ENCODE results near the gene PHAF1. TPM values are rescaled to one million over a fixed set of nuclear protein-coding genes. Genes with fewer than 3 reads are reported as not detected.

Gene PHAF1
- total and polyA plus RNA-seq, 2 donors (not counting 1 experiment from before 2014, with no cell fraction given) = 18.8 to 20.7 TPM

GRCh38 chr16:67191995-67192681 lies 82.4 kb downstream of the PHAF1 start, which contains the start of gene E2F4:
Gene E2F4, plus strand, starts transcription at chr16:67192155. Its CDS starts 73 bp downstream, at chr16:67192228.
- intact Hi-C loops (cut with micrococcal nuclease) = loop anchor here (1.0 to 2.0 kb wide), 4 partner anchors 9 to 55 kb away; partner anchors contain the start of genes FHOD1, MATCAP1 and TMEM208
- under 1% methylated on average over 54 of the region's 54 CpGs for WGBS (ENCODE audit: insufficient coverage)

More at GRCh38 chr16:67191995-67192681, 82.4 kb downstream of the PHAF1 start, which contains the start of gene E2F4:
- Histone ChIP-seq H3K36me3 (replicated peaks in 1 of 2; ENCODE audit: control extremely low read depth in 1 of 2, control insufficient read depth in 1 of 2, extremely low read depth in 1 of 2, insufficient read depth in 2 of 2, low read length in 1 of 2) (peaks cover 0 to 35% of the 10 kb centered on the region in 2 experiments), H3K4me2 (replicated peaks; ENCODE audit: low read depth, low read length, poor library complexity, severe bottlenecking) (peak within 1 kb of the TSS; percentile 97), H3K9ac (ENCODE audit: low read length) (peak within 1 kb of the TSS; percentile 94), H3K9me3 (ENCODE audit: control extremely low read depth in 1 of 3, control insufficient read depth in 2 of 3, insufficient read depth in 1 of 3, low read length in 2 of 3) (peaks cover 0 to 5% (median 0%) of the 10 kb centered on the region in 3 donors), H3K27me3 (replicated peaks in 1 of 4; ENCODE audit: control extremely low read depth in 1 of 4, control insufficient read depth in 3 of 4, insufficient read depth in 4 of 4, low read length in 3 of 4) (peaks cover 0 to 17% (median under 1%) of the 10 kb centered on the region in 4 experiments), H3K79me2 (ENCODE audit: control insufficient read depth, insufficient read depth, low read length) (peaks cover 43% of the 10 kb centered on the region), H3K27ac (ENCODE audit: low read length in 2 of 2) (peak within 1 kb of the TSS; percentile 52 to 93), H3K4me1 (ENCODE audit: control insufficient read depth in 2 of 2, insufficient read depth in 2 of 2, low read length in 2 of 2) (peaks cover 22 to 28% of the 10 kb centered on the region in 2 donors), H2AFZ (ENCODE audit: insufficient read depth, low read depth, low read length, poor library complexity, severe bottlenecking) (peak within 1 kb of the TSS; percentile 78), H4K20me1 (ENCODE audit: control insufficient read depth, insufficient read depth, low read length, poor library complexity, severe bottlenecking) (peaks cover 40% of the 10 kb centered on the region), H3K4me3 (ENCODE audit: control extremely low read depth in 1 of 5, extremely low read depth in 1 of 5, insufficient read depth in 1 of 5, low read depth in 2 of 5, low read length in 4 of 5) (peak within 1 kb of the TSS; percentile 54 to 98 (median 97))
- H3K27me3 Mint-ChIP-seq = peaks cover 2% of the 10 kb centered on the region
- H3K4me1 Mint-ChIP-seq = peaks cover 34% of the 10 kb centered on the region
- ChIA-PET CTCF (interaction anchor here (0.6 kb wide), 1 partner anchor 709 kb away, joined by 3 read pairs; no protein-coding TSS in a partner anchor), POLR2A (interaction anchor here (0.6 to 2.2 kb wide), 2 partner anchors 26 to 34 kb away, joined by 3 to 4 read pairs; partner anchors contain the start of gene TMEM208)
- ATAC-seq (ENCODE audit: low read depth) (peak; percentile 96), DNase-seq (peak; percentile 93)
- H3K4me3 Mint-ChIP-seq = peak within 1 kb of the TSS; percentile 92
- no peaks in the 10 kb centered on the region for H3K9me3 Mint-ChIP-seq (ENCODE audit: insufficient read depth)
- peak within 1 kb of the TSS; percentile 92 for H3K27ac Mint-ChIP-seq
- TF ChIP-seq, protein P1, sequence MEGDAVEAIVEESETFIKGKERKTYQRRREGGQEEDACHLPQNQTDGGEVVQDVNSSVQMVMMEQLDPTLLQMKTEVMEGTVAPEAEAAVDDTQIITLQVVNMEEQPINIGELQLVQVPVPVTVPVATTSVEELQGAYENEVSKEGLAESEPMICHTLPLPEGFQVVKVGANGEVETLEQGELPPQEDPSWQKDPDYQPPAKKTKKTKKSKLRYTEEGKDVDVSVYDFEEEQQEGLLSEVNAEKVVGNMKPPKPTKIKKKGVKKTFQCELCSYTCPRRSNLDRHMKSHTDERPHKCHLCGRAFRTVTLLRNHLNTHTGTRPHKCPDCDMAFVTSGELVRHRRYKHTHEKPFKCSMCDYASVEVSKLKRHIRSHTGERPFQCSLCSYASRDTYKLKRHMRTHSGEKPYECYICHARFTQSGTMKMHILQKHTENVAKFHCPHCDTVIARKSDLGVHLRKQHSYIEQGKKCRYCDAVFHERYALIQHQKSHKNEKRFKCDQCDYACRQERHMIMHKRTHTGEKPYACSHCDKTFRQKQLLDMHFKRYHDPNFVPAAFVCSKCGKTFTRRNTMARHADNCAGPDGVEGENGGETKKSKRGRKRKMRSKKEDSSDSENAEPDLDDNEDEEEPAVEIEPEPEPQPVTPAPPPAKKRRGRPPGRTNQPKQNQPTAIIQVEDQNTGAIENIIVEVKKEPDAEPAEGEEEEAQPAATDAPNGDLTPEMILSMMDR (IDR thresholded peaks at IDR 0.05) = no peak
- no peak for TF ChIP-seq EZH2 (IDR thresholded peaks at IDR 0.05; ENCODE audit: borderline replicate concordance, insufficient read depth, low read depth, low read length, poor library complexity, severe bottlenecking)
